ENCODE measurements around the gene POF1B.

The POF1B gene

GRCh38 chrX:85379174-85379907, at the start of gene POF1B:
TSS of gene POF1B (minus strand) at chrX:85379665. CDS start at chrX:85379454, 211 bp downstream.
- TF ChIP-seq NFRKB (IDR thresholded peaks at IDR 0.05) (no peak), TARDBP (IDR thresholded peaks at IDR 0.05) (no peak), ZNF384 (IDR thresholded peaks at IDR 0.05) (no peak), FOXM1 (IDR thresholded peaks at IDR 0.05; ENCODE audit: borderline replicate concordance) (no peak), FOXA1 (IDR thresholded peaks at IDR 0.05) (no peak), HDGF (IDR thresholded peaks at IDR 0.05; ENCODE audit: borderline replicate concordance) (no peak)
- POLR2A ChIA-PET = no interaction called here
- no peak for DNase-seq (ENCODE audit: extremely low spot score)
- CTCF ChIA-PET = no interaction called here

GRCh38 chrX:85429066-85429465, 49.6 kb upstream of the POF1B start:
- POLR2A ChIA-PET = no interaction called here
- no peak for DNase-seq (ENCODE audit: extremely low spot score)
- CTCF ChIA-PET = no interaction called here
- no peak for TF ChIP-seq ZNF384 (IDR thresholded peaks at IDR 0.05)
- no peak for TF ChIP-seq TARDBP (IDR thresholded peaks at IDR 0.05)
- no peak for TF ChIP-seq SP1 (IDR thresholded peaks at IDR 0.05)
- no peak for TF ChIP-seq SUZ12 (IDR thresholded peaks at IDR 0.05)
- TF ChIP-seq ELF4 (IDR thresholded peaks at IDR 0.05) = no peak
- no peak for TF ChIP-seq LEF1 (IDR thresholded peaks at IDR 0.05; ENCODE audit: borderline replicate concordance)
- no peak for TF ChIP-seq FOXM1 (IDR thresholded peaks at IDR 0.05; ENCODE audit: borderline replicate concordance)
- TF ChIP-seq NFRKB (IDR thresholded peaks at IDR 0.05) = no peak
- TF ChIP-seq CTBP1 (IDR thresholded peaks at IDR 0.05; ENCODE audit: borderline replicate concordance) = no peak
- no peak for TF ChIP-seq BHLHE40 (IDR thresholded peaks at IDR 0.05; ENCODE audit: borderline replicate concordance)
- no peak for TF ChIP-seq FOXA1 (IDR thresholded peaks at IDR 0.05)
- TF ChIP-seq L3MBTL2 (conservative IDR thresholded peaks at IDR 0.05) = no peak
- TF ChIP-seq ARNT (IDR thresholded peaks at IDR 0.05) = no peak
- TF ChIP-seq FOXK2 (IDR thresholded peaks at IDR 0.05) = no peak
- no peak for TF ChIP-seq HDGF (IDR thresholded peaks at IDR 0.05; ENCODE audit: borderline replicate concordance)
- TF ChIP-seq PKNOX1 (IDR thresholded peaks at IDR 0.05) = no peak

GRCh38 chrX:85419293-85419692, 39.8 kb upstream of the POF1B start:
- DNase-seq (ENCODE audit: extremely low spot score) = no peak
- CTCF ChIA-PET = no interaction called here
- POLR2A ChIA-PET = no interaction called here
- TF ChIP-seq BHLHE40 (IDR thresholded peaks at IDR 0.05; ENCODE audit: borderline replicate concordance) (no peak), FOXK2 (IDR thresholded peaks at IDR 0.05) (no peak), LEF1 (IDR thresholded peaks at IDR 0.05; ENCODE audit: borderline replicate concordance) (no peak), SP1 (IDR thresholded peaks at IDR 0.05) (no peak), FOXA1 (IDR thresholded peaks at IDR 0.05) (no peak), L3MBTL2 (conservative IDR thresholded peaks at IDR 0.05) (no peak), TARDBP (IDR thresholded peaks at IDR 0.05) (no peak), SUZ12 (IDR thresholded peaks at IDR 0.05) (no peak), ELF4 (IDR thresholded peaks at IDR 0.05) (no peak), HDGF (IDR thresholded peaks at IDR 0.05; ENCODE audit: borderline replicate concordance) (no peak), ARNT (IDR thresholded peaks at IDR 0.05) (no peak), FOXM1 (IDR thresholded peaks at IDR 0.05; ENCODE audit: borderline replicate concordance) (no peak), NFRKB (IDR thresholded peaks at IDR 0.05) (no peak), ZNF384 (IDR thresholded peaks at IDR 0.05) (no peak), CTBP1 (IDR thresholded peaks at IDR 0.05; ENCODE audit: borderline replicate concordance) (no peak), PKNOX1 (IDR thresholded peaks at IDR 0.05) (no peak)

GRCh38 chrX:85391878-85392238, 12.4 kb upstream of the POF1B start:
- DNase-seq (ENCODE audit: extremely low spot score) = no peak
- ChIA-PET CTCF (no interaction called here), POLR2A (no interaction called here)
- TF ChIP-seq ARNT (IDR thresholded peaks at IDR 0.05) (no peak), BHLHE40 (IDR thresholded peaks at IDR 0.05; ENCODE audit: borderline replicate concordance) (no peak), NFRKB (IDR thresholded peaks at IDR 0.05) (no peak), HDGF (IDR thresholded peaks at IDR 0.05; ENCODE audit: borderline replicate concordance) (no peak), ZNF384 (IDR thresholded peaks at IDR 0.05) (no peak), TARDBP (IDR thresholded peaks at IDR 0.05) (no peak), FOXA1 (IDR thresholded peaks at IDR 0.05) (no peak), CTBP1 (IDR thresholded peaks at IDR 0.05; ENCODE audit: borderline replicate concordance) (no peak), SP1 (IDR thresholded peaks at IDR 0.05) (no peak), LEF1 (IDR thresholded peaks at IDR 0.05; ENCODE audit: borderline replicate concordance) (no peak), FOXM1 (IDR thresholded peaks at IDR 0.05; ENCODE audit: borderline replicate concordance) (no peak), SUZ12 (IDR thresholded peaks at IDR 0.05) (no peak), FOXK2 (IDR thresholded peaks at IDR 0.05) (no peak), ELF4 (IDR thresholded peaks at IDR 0.05) (no peak), PKNOX1 (IDR thresholded peaks at IDR 0.05) (no peak), L3MBTL2 (conservative IDR thresholded peaks at IDR 0.05) (no peak)

- POLR2A ChIA-PET = no interaction called here
- no peak for TF ChIP-seq SUZ12 (IDR thresholded peaks at IDR 0.05)
- no peak for TF ChIP-seq PKNOX1 (IDR thresholded peaks at IDR 0.05)
- no peak for TF ChIP-seq SP1 (IDR thresholded peaks at IDR 0.05)
- no peak for TF ChIP-seq ELF4 (IDR thresholded peaks at IDR 0.05)
- TF ChIP-seq NFRKB (IDR thresholded peaks at IDR 0.05) = no peak
- no peak for TF ChIP-seq CTBP1 (IDR thresholded peaks at IDR 0.05; ENCODE audit: borderline replicate concordance)
- no peak for TF ChIP-seq TARDBP (IDR thresholded peaks at IDR 0.05)
- no peak for TF ChIP-seq ARNT (IDR thresholded peaks at IDR 0.05)
- no peak for TF ChIP-seq ZNF384 (IDR thresholded peaks at IDR 0.05)
- no peak for TF ChIP-seq FOXK2 (IDR thresholded peaks at IDR 0.05)
- CTCF ChIA-PET = no interaction called here
- no peak for DNase-seq (ENCODE audit: extremely low spot score)
Measured at GRCh38 chrX:85391185-85391877, 11.9 kb upstream of the POF1B start.

All from HEK293T (cell line).